HL-60 (cell line): ENCODE results near the gene CUL2.

Experiments
- CTCF ChIP-seq: IDR thresholded peaks from one replicate; pipeline ENCODE4 v1.5.1; 2011; ENCODE audit warnings: low read length, control low read depth, inconsistent platforms; ENCODE audit not compliant: insufficient read depth
- GABPA ChIP-seq: IDR thresholded peaks from 2 replicates; pipeline ENCODE4 v1.6.1; 2012; ENCODE audit warnings: low read depth
- POLR2AphosphoS5 ChIP-seq: IDR thresholded peaks from 2 replicates; pipeline ENCODE4 v1.6.1; 2012; ENCODE audit warnings: low read depth
- SPI1 ChIP-seq: IDR thresholded peaks from 2 replicates; pipeline ENCODE4 v1.6.1; 2012; ENCODE audit warnings: low read depth, mild to moderate bottlenecking, borderline replicate concordance
- TF ChIP-seq, protein P1 (sequence below): IDR thresholded peaks from 2 replicates; pipeline ENCODE4 v1.6.1; 2012; ENCODE audit warnings: low read depth; ENCODE audit not compliant: insufficient replicate concordance

DNA sequence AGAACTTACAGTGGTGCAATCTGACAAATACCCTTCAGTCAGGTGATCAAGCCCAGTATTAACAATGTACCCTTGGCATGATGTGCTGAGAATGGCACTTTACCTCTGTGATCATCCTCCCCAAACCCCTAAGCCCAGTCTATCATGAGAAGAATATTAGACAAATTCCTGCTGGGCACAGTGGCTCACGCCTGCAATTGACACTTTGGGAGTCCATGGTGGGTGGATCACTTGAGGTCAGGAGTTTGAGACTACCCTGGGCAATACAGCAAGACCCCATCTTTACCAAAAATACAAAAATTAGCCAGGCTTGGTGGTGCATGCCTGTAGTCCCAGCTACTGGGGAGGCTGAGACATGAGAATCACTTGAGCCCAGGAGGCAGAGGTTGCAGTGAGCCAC lies 7.4 kb upstream of the CUL2 start:
- no peak for TF ChIP-seq CTCF
- no peak for TF ChIP-seq POLR2AphosphoS5
- TF ChIP-seq SPI1, result no peak
- TF ChIP-seq, protein P1, sequence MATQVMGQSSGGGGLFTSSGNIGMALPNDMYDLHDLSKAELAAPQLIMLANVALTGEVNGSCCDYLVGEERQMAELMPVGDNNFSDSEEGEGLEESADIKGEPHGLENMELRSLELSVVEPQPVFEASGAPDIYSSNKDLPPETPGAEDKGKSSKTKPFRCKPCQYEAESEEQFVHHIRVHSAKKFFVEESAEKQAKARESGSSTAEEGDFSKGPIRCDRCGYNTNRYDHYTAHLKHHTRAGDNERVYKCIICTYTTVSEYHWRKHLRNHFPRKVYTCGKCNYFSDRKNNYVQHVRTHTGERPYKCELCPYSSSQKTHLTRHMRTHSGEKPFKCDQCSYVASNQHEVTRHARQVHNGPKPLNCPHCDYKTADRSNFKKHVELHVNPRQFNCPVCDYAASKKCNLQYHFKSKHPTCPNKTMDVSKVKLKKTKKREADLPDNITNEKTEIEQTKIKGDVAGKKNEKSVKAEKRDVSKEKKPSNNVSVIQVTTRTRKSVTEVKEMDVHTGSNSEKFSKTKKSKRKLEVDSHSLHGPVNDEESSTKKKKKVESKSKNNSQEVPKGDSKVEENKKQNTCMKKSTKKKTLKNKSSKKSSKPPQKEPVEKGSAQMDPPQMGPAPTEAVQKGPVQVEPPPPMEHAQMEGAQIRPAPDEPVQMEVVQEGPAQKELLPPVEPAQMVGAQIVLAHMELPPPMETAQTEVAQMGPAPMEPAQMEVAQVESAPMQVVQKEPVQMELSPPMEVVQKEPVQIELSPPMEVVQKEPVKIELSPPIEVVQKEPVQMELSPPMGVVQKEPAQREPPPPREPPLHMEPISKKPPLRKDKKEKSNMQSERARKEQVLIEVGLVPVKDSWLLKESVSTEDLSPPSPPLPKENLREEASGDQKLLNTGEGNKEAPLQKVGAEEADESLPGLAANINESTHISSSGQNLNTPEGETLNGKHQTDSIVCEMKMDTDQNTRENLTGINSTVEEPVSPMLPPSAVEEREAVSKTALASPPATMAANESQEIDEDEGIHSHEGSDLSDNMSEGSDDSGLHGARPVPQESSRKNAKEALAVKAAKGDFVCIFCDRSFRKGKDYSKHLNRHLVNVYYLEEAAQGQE, result no peak
- TF ChIP-seq GABPA, result no peak
